ENCODE results near the gene MTMR3.

GRCh38 chr22:30079952-30080533 lies 197.1 kb downstream of the MTMR3 start, which contains the start of gene HORMAD2:
- TF ChIP-seq POLR2AphosphoS5 (IDR thresholded peaks at IDR 0.05; ENCODE audit: low read depth, low read length) (no peak), TAF1 (IDR thresholded peaks at IDR 0.05; ENCODE audit: borderline replicate concordance, insufficient read depth, low read length) (no peak), REST (IDR thresholded peaks at IDR 0.05; ENCODE audit: insufficient read depth in 1 of 2, low read depth in 2 of 2, low read length in 2 of 2) (no peak), SIN3A (IDR thresholded peaks at IDR 0.05; ENCODE audit: borderline replicate concordance, insufficient read depth, low read length) (no peak), FOXP2 (optimal IDR thresholded peaks at IDR 0.05; ENCODE audit: borderline replicate concordance, extremely low read depth, extremely low read length, insufficient read depth) (no peak)

Measured in PFSK-1 (cell line).